Stimulated activated CD4-positive, alpha-beta T cell treated with anti-CD3 and anti-CD28 coated beads, Interleukin-15, amount 100 ng/mL, for 48 hours (primary cell): ENCODE data around the gene TNNC1.

Experiments
- DNase-seq, 2 donors: peaks; one replicate each; pipeline ENCODE4 v3.0.0-alpha.2; 2020; ENCODE audit warnings: low read depth in 2 of 2

The TNNC1 gene

DNA sequence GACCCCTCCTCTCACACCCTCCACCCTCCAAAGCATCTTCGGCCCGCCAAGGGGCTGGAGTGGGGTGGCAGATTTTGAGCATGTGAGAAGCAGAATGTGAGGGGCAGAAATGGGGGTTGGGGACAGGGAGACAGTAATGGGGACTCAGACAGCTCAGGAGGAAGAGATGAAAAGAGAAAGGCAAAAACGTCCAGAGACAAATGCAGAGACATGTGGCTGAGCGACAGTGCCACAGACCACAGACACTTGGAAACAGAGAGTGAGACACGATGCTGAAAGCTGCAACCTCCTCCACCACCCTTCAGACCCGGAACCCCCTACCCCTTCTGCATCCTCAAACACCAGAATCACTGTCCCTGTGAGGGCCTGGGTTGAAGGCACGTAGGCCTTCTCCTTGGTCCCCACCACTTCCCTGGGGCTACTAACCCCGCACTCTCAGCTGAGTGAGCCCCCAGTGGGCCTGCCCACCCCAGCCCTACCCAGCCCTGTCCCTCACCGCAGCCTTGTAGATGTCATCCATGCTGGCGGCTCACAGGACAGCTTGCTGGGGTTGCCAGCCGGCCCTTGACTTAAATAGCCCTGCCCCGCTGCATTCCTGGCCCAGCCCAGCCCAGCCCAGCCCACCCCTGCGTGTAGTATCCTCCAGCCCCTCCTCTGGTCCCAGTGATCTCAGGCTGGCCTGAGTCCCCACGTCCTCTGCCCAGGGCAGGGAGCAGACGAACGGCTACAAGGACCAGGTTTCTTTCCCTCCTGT is at the start of gene TNNC1:
TSS of gene TNNC1 (minus strand) at position 546 of the 754 bp plus-strand sequence. CDS start at position 520, 26 bp downstream.
- no peak for DNase-seq

DNA sequence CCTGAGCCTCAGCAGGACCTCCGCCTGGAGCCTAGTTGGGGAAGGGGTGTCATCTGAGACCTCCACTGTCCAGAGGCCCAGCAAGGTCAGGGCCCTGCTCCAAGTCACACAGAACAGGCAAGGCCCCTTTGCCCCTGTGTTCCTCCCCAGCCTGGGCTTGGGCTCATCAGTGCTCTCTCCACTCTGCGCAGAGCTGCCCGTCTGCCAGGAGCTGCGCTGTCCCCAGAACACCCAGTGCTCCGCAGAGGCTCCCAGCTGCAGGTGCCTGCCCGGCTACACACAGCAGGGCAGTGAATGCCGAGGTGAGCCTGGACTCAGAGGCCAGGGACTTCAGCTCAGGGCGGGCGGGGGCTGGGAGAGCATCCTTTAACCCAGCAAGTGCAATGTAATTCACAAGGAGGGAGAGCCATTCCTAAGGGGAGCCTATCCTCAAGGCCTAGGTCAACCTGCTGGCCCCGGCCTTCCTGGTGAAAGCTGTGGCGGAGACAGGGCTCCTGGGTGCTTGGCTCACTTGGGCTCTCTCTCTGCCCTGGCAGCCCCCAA is 49.0 kb upstream of the TNNC1 start:
- DNase-seq: no peak

DNA sequence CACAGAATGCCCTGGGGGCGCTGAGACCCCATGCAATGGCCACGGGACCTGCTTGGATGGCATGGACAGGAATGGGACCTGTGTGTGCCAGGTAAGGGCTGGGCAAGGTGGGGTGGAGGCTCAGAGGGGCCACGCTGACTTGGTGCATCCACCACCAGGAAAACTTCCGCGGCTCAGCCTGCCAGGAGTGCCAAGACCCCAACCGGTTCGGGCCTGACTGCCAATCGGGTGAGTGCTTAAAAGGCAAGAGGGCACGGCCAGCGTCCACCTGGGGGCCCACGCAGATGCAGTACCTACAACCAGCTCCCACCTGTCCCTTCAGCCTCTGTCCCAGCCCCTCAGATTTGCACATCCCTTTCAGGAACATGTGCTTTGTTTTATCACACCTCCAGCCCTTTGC is 48.2 kb upstream of the TNNC1 start:
- DNase-seq: no peak

DNA sequence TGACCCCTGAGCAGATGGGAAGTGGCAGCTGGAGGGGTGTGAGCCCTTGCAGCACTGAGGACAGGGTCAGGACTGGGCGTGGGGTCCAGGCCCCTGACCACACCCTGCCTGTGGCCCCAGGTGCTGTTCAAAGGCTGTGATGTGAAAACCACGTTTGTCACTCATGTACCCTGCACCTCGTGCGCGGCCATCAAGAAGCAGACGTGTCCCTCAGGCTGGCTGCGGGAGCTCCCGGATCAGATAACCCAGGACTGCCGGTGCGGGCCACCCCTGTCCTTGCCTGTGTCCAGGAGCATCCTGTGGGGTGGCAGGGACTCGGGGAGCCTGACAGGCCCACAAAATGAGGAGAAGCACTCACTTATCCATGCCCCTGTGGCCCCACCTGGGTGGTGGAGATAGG is 47.2 kb upstream of the TNNC1 start:
- DNase-seq: no peak

DNA sequence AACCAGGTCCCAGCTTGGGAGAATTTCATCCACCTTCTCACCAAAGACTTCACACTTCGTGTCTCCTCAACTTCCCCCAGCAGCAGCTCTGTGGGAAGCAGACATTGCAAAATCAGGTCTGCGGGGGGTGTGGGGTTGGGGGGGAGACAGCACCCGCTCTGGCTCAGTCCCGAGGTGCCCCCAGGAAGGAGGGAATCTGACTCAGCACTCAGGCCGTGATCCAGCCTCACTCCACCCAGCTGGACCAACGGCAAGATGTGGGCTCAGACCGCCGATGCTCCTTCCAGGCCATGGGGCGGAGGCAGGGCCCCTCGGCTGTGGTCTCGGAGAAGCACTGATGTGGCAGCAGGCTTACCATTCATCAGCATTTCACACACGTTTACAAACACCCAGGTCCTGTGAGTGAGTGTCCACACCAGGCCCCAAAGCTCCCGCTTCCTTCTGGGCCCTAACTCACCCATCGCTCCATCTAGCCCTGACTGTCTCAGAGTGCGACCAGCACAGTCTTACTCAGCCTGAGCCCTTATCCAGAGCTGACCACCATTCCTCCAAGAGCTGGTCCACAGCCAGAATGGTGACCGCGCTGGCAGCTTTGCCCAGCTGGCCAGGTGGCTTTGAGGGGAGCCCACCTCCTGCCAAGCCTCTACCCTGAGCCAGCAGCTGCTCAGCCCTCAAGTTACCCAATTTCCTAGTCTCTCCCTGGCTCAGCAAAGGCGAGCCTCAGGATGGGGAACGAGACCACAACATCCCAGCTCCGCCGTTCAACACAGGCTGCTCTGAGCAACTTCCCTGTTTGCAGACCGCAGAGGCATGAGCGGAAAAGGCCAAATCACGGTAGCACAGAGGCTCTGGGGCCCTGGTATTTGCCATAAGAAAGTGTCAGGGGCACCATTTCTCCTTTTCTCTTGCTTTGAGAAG is 44.6 kb upstream of the TNNC1 start:
- DNase-seq: no peak

DNA sequence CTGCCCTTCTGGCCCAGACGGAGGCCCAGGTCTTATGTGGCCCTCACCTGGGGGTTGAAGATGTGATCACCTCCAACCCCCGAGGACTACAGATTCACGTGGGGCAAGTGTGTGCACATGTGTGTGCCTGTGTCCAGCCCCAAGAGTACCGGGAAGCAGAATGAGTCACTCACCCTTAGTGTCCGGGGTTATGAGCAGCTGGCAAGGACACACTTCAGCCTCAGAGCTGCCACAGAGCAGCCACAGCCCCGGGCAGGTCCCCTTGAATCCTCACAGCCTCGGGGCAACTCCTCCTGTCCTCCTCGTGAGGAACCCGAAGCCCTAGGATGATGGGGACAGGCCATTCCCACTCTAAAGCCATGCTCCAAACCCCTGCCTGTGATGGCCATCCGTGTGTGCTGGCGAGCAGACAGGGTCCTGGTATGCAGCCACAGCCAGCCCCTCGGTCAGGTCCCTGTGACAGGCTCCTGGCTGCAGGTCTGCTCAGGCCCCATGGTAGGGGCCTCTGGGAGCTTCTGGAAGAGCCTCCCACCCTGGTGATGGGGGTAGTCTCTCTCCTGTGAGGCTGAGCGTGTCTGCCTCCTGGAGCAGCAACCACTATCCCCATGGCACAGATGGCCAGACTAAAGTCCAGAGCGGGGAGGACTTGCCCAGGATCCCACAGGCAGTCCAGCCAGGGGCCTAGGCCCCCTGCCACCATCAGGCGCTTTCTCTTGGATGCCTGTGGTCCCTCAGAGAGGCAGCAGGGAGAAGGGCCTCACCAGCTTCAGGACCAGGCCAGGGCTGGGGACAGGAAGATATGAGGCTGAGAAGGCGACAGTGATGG is 42.1 kb upstream of the TNNC1 start:
- no peak for DNase-seq

DNA sequence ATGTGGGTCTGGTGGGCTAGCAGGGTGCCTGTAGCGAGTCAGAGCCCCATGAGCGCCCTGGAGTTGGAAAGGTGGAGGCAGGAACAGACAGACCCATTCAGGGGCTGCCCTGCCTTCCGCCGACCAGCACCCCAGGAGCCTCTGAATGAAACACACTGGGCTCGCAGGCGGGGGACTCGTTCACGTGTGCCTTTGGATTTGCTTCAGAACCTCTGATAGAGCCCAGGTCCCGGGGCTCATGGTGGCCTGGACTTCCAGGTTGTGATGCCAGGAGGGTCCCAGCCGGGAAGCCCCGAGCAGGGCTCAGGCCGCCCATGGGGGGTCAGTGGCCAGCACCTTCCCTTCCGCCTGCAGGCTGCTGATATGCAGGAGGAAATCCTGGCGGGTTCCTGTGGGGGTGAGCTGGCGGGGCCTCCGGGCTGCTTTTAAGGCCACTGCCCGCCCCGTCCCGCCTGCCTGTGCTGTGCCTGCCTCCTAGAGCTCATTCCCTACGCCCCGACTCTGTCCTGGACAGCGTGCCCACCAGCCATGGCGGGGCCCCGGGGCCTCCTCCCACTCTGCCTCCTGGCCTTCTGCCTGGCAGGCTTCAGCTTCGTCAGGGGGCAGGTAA is 41.1 kb upstream of the TNNC1 start, which contains the start of gene STAB1:
TSS of gene STAB1 (plus strand) at position 453 of the 610 bp plus-strand sequence. CDS start at position 529, 76 bp downstream.
- no peak for DNase-seq

DNA sequence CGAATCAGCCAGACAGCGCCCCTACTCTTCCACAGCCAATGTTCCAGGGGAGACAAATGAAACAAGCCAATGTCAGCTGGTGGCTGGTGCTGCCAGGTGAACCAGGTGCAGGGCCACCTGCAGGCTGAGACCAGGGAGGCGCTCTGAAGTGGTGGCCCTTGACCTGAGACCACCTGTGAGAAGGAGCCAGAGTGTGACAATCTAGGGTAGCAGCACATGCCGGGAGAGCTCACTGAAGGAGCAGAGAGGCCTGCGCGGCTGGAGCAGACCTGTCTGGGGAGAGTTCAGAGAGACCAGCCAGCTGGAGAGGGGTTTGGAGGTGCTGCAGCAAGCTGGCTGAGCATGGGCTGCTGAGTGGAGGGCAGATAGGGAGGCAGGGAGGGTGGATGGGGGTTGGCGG is 40.6 kb upstream of the TNNC1 start:
- DNase-seq: no peak

DNA sequence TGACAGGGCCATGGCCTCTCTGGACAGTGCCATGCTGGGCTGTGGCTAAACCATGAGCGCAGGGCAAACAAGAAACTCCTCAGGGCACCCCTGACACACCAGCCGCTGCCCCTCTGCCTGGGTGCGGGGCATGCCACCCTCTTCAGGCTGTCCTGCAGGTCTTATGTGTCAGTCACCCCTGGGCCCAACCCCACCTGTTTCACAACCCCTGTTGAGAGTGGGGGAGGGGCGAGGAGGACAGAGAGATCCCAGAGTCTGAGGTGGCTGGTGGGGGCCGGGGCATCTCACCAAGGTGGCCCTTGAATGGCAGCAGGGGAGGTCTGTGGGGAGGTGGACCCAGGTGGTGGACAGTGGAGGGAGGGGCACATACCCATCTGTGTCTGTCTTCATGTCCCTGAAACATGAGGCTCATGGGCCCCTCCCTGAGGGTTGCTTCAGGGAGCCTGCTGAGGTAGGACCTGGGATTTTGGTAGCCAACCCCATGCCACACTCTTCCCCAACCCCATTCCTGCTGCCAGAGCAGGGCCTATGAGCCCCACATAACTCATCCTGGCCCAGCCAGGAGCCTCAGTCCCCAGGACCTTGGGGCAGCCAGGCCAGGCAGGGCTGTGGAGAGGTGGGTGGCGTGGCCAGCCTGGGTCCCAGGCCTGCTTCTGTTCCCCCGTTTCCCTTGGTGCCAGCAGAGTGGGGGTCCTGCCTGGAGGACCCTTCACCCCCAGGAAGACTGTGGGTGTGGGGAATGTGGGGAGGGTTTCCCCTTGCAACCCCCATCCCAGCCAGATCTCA is 39.6 kb upstream of the TNNC1 start:
- no peak for DNase-seq

DNA sequence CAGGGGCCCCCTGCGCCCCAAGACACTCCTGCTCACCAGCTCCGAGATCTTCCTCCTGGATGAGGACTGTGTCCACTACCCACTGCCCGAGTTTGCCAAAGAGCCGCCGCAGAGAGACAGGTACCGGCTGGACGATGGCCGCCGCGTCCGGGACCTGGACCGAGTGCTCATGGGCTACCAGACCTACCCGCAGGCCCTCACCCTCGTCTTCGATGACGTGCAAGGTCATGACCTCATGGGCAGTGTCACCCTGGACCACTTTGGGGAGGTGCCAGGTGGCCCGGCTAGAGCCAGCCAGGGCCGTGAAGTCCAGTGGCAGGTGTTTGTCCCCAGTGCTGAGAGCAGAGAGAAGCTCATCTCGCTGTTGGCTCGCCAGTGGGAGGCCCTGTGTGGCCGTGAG is 38.2 kb upstream of the TNNC1 start:
- no peak for DNase-seq

DNA sequence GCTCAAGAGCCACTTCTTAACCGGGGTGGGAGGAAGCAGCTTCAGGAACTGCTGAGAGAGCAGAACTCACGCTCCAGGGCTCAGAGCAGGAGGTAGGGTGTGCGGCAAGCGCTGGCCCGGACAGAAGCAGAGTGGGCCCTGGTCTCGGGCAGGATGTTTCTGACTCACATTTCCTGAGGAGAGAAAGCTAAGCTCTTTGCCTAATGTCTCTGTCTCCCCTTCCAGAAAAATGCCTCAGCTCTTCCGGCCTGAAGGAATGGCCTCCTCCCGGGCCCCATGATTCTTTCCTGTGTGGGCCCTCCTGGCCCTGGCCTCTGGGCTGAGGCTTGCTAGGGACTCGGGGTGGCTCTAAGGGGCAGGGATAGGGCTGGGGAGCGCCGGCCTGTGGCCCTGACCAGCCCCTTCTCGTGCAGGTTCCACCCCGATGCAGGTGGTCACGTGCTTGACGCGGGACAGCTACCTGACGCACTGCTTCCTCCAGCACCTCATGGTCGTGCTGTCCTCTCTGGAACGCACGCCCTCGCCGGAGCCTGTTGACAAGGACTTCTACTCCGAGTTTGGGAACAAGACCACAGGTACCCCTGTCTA is 37.2 kb upstream of the TNNC1 start:
- no peak for DNase-seq

DNA sequence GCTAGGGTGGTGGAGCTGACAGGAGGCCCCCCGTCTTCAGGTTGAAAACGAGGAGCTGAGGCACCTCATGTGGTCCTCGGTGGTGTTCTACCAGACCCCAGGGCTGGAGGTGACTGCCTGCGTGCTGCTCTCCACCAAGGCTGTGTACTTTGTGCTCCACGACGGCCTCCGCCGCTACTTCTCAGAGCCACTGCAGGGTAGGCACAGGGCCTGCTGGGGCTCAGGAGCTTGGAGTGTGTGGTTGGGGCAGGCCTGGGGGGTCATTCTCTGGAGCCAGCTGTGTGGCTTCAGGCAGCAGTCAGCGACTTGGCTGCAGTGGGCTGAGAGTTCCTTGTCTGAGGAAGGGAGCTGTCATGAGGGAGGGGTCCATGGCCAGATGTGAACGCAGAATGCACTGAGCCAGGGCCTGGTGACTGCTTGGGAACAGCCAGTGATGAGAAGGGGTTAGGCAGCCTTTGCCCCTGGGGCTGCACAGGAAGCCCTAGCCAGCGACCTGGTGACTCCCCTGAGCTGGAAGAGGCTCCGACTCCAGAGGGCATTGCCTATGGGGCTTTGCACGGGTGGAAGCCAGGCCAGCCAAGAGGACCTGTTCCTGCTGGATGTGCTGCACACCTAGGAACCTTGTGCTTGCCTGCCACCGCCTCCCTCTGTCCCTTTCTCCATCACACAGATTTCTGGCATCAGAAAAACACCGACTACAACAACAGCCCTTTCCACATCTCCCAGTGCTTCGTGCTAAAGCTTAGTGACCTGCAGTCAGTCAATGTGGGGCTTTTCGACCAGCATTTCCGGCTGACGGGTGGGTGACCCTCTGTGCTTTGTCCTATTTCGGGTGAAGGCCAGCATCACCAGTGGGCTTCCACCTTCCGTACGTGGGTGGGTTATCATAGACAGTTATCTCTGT is 36.4 kb upstream of the TNNC1 start:
- DNase-seq: no peak

DNA sequence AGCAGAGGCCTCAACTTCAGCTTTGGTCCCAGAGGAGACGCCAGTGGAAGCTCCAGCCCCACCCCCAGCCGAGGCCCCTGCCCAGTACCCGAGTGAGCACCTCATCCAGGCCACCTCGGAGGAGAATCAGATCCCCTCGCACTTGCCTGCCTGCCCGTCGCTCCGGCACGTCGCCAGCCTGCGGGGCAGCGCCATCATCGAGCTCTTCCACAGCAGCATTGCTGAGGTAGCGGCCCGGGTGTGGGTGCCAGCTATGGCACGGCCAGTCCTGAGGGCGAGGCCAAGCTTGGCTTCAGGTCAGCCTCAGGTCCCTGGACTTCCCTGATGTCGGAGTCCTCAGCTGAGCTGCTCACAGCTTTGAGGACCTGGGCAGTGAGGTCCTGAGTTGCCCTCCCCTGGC is 35.6 kb upstream of the TNNC1 start:
- no peak for DNase-seq

DNA sequence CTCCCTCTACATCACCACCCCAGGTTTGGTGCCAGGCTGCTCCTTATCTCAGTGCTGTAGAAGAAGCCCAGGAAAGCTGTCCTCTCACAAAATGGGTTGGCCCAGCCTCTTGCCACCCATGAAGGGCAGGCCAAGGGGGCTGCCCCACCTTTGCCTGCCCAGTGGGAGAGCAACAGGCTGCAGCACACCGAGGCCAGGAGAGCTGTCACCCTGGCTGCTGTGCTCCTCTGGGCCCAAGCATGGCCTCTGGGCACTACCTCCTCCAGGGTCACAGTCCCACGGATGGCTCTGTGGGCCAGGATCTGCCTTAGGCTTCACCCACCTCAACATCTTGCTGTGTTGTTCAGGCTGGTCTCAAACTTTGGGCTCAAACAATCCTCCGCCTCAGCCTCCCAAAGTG is 34.9 kb upstream of the TNNC1 start:
- no peak for DNase-seq

DNA sequence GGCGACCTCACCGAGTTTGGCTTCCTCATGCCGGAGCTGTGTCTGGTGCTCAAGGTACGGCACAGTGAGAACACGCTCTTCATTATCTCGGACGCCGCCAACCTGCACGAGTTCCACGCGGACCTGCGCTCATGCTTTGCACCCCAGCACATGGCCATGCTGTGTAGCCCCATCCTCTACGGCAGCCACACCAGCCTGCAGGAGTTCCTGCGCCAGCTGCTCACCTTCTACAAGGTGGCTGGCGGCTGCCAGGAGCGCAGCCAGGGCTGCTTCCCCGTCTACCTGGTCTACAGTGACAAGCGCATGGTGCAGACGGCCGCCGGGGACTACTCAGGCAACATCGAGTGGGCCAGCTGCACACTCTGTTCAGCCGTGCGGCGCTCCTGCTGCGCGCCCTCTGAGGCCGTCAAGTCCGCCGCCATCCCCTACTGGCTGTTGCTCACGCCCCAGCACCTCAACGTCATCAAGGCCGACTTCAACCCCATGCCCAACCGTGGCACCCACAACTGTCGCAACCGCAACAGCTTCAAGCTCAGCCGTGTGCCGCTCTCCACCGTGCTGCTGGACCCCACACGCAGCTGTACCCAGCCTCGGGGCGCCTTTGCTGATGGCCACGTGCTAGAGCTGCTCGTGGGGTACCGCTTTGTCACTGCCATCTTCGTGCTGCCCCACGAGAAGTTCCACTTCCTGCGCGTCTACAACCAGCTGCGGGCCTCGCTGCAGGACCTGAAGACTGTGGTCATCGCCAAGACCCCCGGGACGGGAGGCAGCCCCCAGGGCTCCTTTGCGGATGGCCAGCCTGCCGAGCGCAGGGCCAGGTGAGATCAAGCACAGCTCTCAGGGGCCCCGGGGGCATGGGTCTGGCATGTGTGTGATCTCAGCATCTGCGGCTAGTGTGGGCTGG is 34.2 kb upstream of the TNNC1 start:
- DNase-seq: no peak

DNA sequence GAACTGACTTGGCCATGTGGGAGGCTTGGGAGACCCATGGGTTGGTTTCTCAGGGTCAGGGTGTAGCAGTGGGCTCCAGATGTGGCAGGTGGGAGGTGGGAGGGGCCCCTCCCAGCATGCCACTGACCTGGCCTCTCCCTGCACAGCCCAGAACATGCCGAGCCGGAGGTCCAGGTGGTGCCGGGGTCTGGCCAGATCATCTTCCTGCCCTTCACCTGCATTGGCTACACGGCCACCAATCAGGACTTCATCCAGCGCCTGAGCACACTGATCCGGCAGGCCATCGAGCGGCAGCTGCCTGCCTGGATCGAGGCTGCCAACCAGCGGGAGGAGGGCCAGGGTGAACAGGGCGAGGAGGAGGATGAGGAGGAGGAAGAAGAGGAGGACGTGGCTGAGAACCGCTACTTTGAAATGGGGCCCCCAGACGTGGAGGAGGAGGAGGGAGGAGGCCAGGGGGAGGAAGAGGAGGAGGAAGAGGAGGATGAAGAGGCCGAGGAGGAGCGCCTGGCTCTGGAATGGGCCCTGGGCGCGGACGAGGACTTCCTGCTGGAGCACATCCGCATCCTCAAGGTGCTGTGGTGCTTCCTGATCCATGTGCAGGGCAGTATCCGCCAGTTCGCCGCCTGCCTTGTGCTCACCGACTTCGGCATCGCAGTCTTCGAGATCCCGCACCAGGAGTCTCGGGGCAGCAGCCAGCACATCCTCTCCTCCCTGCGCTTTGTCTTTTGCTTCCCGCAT is 33.4 kb upstream of the TNNC1 start:
- no peak for DNase-seq
